Nephron progenitor cell (in vitro differentiated cells): ENCODE results near the gene BBS1.
A peak's percentile ranks its signal among the peaks of the same experiment; 100 is the strongest.

ENCODE experiments used
- DNase-seq: peaks from one replicate; pipeline ENCODE4 v3.0.0; 2021
- H3K27ac Mint-ChIP-seq: 2 replicates; pipeline ENCODE4 v1.8.0; 2021; ENCODE audit warnings: mild to moderate bottlenecking, moderate library complexity, mixed read lengths
- H3K27me3 Mint-ChIP-seq: 2 replicates; pipeline ENCODE4 v1.8.0; 2021; ENCODE audit warnings: mild to moderate bottlenecking, low read depth, mixed read lengths; ENCODE audit not compliant: poor library complexity
- H3K36me3 Mint-ChIP-seq: 2 replicates; pipeline ENCODE4 v1.8.0; 2021; ENCODE audit warnings: low read depth, mixed read lengths
- H3K4me1 Mint-ChIP-seq: 2 replicates; pipeline ENCODE4 v1.8.0; 2021; ENCODE audit warnings: mixed read lengths
- H3K4me3 Mint-ChIP-seq: 2 replicates; pipeline ENCODE4 v1.8.0; 2021; ENCODE audit warnings: mild to moderate bottlenecking, moderate library complexity, mixed read lengths
- H3K9me3 Mint-ChIP-seq: 2 replicates; pipeline ENCODE4 v1.8.0; 2021; ENCODE audit warnings: mild to moderate bottlenecking, moderate library complexity, mixed read lengths
- CTCF ChIP-seq: fragments of 200-600 bp; sonication (generic); IDR thresholded peaks from 2 replicates; pipeline ENCODE4 v1.5.0; 2021; ENCODE audit warnings: antibody characterized with exemption

The BBS1 gene

GRCh38 chr11:66547662-66548009 lies 37.2 kb downstream of the BBS1 start:
- Mint-ChIP-seq H3K27ac (peak overlapping the region; percentile 42), H3K36me3 (peaks cover 18% of the 10 kb centered on the region), H3K4me1 (peaks cover 70% of the 10 kb centered on the region), H3K9me3 (no peaks in the 10 kb centered on the region), H3K27me3 (no peaks in the 10 kb centered on the region), H3K4me3 (peak overlapping the region; percentile 71)
- no peak for TF ChIP-seq CTCF
- peak; percentile 62 for DNase-seq

GRCh38 chr11:66548041-66548440 lies 37.6 kb downstream of the BBS1 start:
- TF ChIP-seq CTCF, result no peak
- peaks cover 21% of the 10 kb centered on the region for H3K36me3 Mint-ChIP-seq
- H3K27me3 Mint-ChIP-seq, result no peaks in the 10 kb centered on the region
- peak overlapping the region; percentile 71 for H3K4me3 Mint-ChIP-seq
- H3K9me3 Mint-ChIP-seq, result no peaks in the 10 kb centered on the region
- DNase-seq, result no peak
- peaks cover 66% of the 10 kb centered on the region for H3K4me1 Mint-ChIP-seq
- H3K27ac Mint-ChIP-seq, result peak overlapping the region; percentile 84

DNA sequence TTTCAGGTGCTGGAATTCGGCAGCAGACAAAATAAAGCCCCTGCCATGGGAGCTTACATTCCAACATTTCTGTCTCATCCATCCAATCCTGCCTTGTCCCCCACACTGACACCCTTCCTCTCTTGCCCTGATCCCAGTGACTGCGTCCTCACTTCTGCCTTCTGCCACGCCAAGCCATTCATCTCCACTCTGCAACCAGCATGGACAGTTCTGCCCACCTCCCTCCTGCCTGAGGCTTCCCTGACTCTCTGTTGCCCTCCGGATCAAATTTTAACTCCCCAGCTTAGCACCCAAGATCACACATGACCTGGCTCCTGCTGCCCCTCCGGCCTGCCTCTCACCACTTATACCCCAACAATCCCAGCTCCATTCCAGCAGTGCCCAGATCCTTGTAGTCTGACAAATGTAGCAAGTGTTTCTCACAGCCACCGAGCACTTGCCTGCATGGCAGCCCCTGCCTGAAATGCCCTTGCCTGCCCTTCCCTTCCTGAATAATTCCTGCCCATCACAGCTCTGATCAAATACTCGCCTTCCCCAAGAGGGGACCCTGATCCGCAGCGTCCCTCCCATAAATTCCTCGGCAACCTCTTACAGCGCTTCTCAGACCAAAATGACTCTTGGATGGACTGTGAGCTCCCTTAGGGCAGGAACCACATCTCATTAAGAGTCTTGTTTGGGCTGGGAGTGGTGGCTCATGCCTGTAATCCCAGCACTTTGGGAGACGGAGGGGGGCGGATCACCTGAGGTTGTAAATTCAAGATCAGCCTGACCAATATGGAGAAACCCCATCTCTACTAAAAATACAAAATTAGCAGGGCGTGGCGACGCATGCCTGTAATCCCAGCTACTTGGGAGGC lies 38.6 kb downstream of the BBS1 start:
- H3K4me3 Mint-ChIP-seq, result peak overlapping the region; percentile 71
- no peaks in the 10 kb centered on the region for H3K27me3 Mint-ChIP-seq
- H3K27ac Mint-ChIP-seq, result peak overlapping the region; percentile 84
- peaks cover 57% of the 10 kb centered on the region for H3K4me1 Mint-ChIP-seq
- no peak for DNase-seq
- TF ChIP-seq CTCF, result no peak
- H3K9me3 Mint-ChIP-seq, result no peaks in the 10 kb centered on the region
- peaks cover 21% of the 10 kb centered on the region for H3K36me3 Mint-ChIP-seq

GRCh38 chr11:66549696-66550095 lies 39.3 kb downstream of the BBS1 start:
- Mint-ChIP-seq H3K9me3 (no peaks in the 10 kb centered on the region), H3K4me1 (peaks cover 50% of the 10 kb centered on the region), H3K36me3 (peaks cover 25% of the 10 kb centered on the region), H3K27me3 (no peaks in the 10 kb centered on the region), H3K4me3 (no peak overlapping the region), H3K27ac (no peak overlapping the region)
- no peak for DNase-seq
- no peak for TF ChIP-seq CTCF

DNA sequence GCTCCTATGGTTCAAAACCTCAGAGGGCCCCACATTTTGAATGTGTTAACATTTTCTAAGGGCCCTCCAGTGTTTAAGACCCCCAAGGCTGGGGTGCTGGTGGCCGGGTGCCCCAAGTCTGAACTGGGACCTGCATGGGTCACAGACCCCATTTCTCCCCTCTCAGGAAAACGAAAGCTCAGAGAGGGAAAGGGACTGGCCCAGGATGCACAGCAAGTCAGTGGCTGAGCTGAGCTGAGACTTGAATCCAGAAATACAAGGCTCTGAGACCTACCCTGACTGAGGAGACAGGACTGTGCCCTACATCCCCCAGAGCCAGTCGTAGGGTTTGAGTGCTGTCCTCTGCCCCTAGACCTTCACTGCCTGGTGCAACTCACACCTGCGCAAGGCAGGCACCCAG lies 40.5 kb downstream of the BBS1 start:
- TF ChIP-seq CTCF, result no peak
- Mint-ChIP-seq H3K4me3 (no peak overlapping the region), H3K9me3 (no peaks in the 10 kb centered on the region), H3K27ac (no peak overlapping the region), H3K36me3 (peaks cover 36% of the 10 kb centered on the region), H3K27me3 (no peaks in the 10 kb centered on the region), H3K4me1 (peaks cover 41% of the 10 kb centered on the region)
- DNase-seq, result no peak

GRCh38 chr11:66554602-66555001 lies 44.2 kb downstream of the BBS1 start:
- Mint-ChIP-seq H3K36me3 (peaks cover 55% of the 10 kb centered on the region), H3K4me1 (peaks cover 11% of the 10 kb centered on the region), H3K9me3 (no peaks in the 10 kb centered on the region), H3K27me3 (no peaks in the 10 kb centered on the region), H3K4me3 (no peak overlapping the region), H3K27ac (no peak overlapping the region)
- TF ChIP-seq CTCF, result no peak
- DNase-seq, result no peak
